Loucy (cell line): ENCODE measurements around the gene OR5AC2.

Experiments used
- H2AFZ ChIP-seq: fragments of 200-600 bp; sonication (generic); 2 replicates; pipeline ENCODE4 v1.6.0; 2016; ENCODE audit warnings: antibody characterized with exemption, mild to moderate bottlenecking, low read length, moderate library complexity
- H3F3A ChIP-seq: fragments of 200-600 bp; 2 replicates; pipeline ENCODE4 v1.6.0; 2016; ENCODE audit warnings: antibody characterized with exemption, low read depth, mild to moderate bottlenecking
- H3K27me3 ChIP-seq: fragments of 200-600 bp; sonication (generic); 2 replicates; pipeline ENCODE4 v1.6.1; 2014; ENCODE audit warnings: low read length, mild to moderate bottlenecking; ENCODE audit not compliant: insufficient read depth, poor library complexity, severe bottlenecking
- H3K36me3 ChIP-seq: fragments of 200-600 bp; sonication (generic); 2 replicates; pipeline ENCODE4 v1.6.1; 2016; ENCODE audit warnings: low read length; ENCODE audit not compliant: insufficient read depth
- H3K4me1 ChIP-seq: fragments of 200-600 bp; sonication (generic); 2 replicates; pipeline ENCODE4 v1.5.1; 2014; ENCODE audit warnings: low read length, mild to moderate bottlenecking; ENCODE audit not compliant: insufficient read depth, poor library complexity, severe bottlenecking
- H3K4me2 ChIP-seq: fragments of 200-600 bp; sonication (generic); 2 replicates; pipeline ENCODE4 v1.6.0; 2014; ENCODE audit warnings: antibody characterized with exemption, low read length, low read depth, mild to moderate bottlenecking; ENCODE audit not compliant: poor library complexity, severe bottlenecking
- H3K4me3 ChIP-seq: fragments of 200-600 bp; sonication (generic); 2 replicates; pipeline ENCODE4 v1.5.1; 2014; ENCODE audit warnings: low read length, mild to moderate bottlenecking, mixed read lengths; ENCODE audit not compliant: poor library complexity, severe bottlenecking
- H3K79me2 ChIP-seq: fragments of 200-600 bp; sonication (generic); 2 replicates; pipeline ENCODE4 v1.6.1; 2014; ENCODE audit warnings: low read length; ENCODE audit not compliant: insufficient read depth
- H3K9ac ChIP-seq: fragments of 200-600 bp; sonication (generic); 2 replicates; pipeline ENCODE4 v1.6.0; 2014; ENCODE audit warnings: mild to moderate bottlenecking, low read depth, low read length, moderate library complexity; ENCODE audit not compliant: poor library complexity, severe bottlenecking
- H3K9me2 ChIP-seq: fragments of 200-600 bp; sonication (generic); replicated peaks from 2 replicates; pipeline ENCODE4 v1.6.1; 2016; ENCODE audit warnings: low read depth, low read length, mixed read lengths
- H3K9me3 ChIP-seq: fragments of 200-600 bp; sonication (generic); 2 replicates; pipeline ENCODE4 v1.6.1; 2014; ENCODE audit warnings: mild to moderate bottlenecking, antibody characterized with exemption, low read length, low read depth; ENCODE audit not compliant: insufficient read depth
- H4K20me1 ChIP-seq: fragments of 200-600 bp; sonication (generic); 2 replicates; pipeline ENCODE4 v1.6.0; 2014; ENCODE audit warnings: antibody characterized with exemption, low read length, mild to moderate bottlenecking; ENCODE audit not compliant: insufficient read depth, poor library complexity, severe bottlenecking
- EZH2phosphoT487 ChIP-seq: fragments of 200-600 bp; IDR thresholded peaks from 2 replicates; pipeline ENCODE4 v1.6.1; 2018; ENCODE audit warnings: antibody characterized with exemption, mild to moderate bottlenecking, moderate library complexity, borderline replicate concordance
- TF ChIP-seq, protein P1 (sequence below): fragments of 200-600 bp; sonication (generic); conservative IDR thresholded peaks from 2 replicates; pipeline ENCODE4 v1.5.1; 2014; ENCODE audit warnings: mild to moderate bottlenecking, antibody characterized with exemption, low read length

The OR5AC2 gene

DNA sequence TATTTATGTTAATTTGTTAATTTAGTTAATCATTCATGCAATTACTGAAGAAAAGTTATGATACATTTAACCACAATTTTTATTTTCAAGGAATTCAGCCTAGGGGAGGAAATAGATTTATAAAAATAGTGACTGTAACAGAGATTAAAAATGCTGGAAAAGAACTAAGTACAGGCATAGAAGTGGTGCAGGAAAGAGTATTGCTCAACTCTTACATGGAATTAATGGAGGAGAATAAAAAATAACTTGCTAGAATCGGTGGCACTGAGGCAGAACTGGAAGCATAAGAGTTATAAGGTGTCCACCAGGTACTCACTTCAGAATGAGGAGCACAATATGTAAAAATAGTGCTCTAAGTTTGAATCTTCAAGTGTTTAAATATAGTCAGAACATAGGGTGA, 13.5 kb upstream of the OR5AC2 start:
- Histone ChIP-seq H4K20me1 (no peaks in the 10 kb centered on the region), H3K9me3 (no peaks in the 10 kb centered on the region), H3K9ac (no peak overlapping the region), H3K4me2 (no peak overlapping the region), H3K27me3 (no peaks in the 10 kb centered on the region), H3K4me3 (no peak overlapping the region), H2AFZ (no peak overlapping the region), H3K36me3 (no peaks in the 10 kb centered on the region), H3K79me2 (no peaks in the 10 kb centered on the region), H3K9me2 (no peaks in the 10 kb centered on the region), H3K4me1 (no peaks in the 10 kb centered on the region), H3F3A (no peaks in the 10 kb centered on the region)
- TF ChIP-seq, protein P1, sequence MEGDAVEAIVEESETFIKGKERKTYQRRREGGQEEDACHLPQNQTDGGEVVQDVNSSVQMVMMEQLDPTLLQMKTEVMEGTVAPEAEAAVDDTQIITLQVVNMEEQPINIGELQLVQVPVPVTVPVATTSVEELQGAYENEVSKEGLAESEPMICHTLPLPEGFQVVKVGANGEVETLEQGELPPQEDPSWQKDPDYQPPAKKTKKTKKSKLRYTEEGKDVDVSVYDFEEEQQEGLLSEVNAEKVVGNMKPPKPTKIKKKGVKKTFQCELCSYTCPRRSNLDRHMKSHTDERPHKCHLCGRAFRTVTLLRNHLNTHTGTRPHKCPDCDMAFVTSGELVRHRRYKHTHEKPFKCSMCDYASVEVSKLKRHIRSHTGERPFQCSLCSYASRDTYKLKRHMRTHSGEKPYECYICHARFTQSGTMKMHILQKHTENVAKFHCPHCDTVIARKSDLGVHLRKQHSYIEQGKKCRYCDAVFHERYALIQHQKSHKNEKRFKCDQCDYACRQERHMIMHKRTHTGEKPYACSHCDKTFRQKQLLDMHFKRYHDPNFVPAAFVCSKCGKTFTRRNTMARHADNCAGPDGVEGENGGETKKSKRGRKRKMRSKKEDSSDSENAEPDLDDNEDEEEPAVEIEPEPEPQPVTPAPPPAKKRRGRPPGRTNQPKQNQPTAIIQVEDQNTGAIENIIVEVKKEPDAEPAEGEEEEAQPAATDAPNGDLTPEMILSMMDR = no peak
- TF ChIP-seq EZH2phosphoT487 = no peak

GRCh38 chr3:98095882-98096281, 8.9 kb downstream of the OR5AC2 start:
- Histone ChIP-seq H3K9me3 (no peaks in the 10 kb centered on the region), H3K4me3 (no peak overlapping the region), H2AFZ (no peak overlapping the region), H3K79me2 (no peaks in the 10 kb centered on the region), H3K4me2 (no peak overlapping the region), H3K4me1 (no peaks in the 10 kb centered on the region), H3K9me2 (no peaks in the 10 kb centered on the region), H3K36me3 (no peaks in the 10 kb centered on the region), H4K20me1 (no peaks in the 10 kb centered on the region), H3K27me3 (no peaks in the 10 kb centered on the region), H3F3A (no peaks in the 10 kb centered on the region), H3K9ac (no peak overlapping the region)
- TF ChIP-seq, protein P1 = no peak
- no peak for TF ChIP-seq EZH2phosphoT487

DNA sequence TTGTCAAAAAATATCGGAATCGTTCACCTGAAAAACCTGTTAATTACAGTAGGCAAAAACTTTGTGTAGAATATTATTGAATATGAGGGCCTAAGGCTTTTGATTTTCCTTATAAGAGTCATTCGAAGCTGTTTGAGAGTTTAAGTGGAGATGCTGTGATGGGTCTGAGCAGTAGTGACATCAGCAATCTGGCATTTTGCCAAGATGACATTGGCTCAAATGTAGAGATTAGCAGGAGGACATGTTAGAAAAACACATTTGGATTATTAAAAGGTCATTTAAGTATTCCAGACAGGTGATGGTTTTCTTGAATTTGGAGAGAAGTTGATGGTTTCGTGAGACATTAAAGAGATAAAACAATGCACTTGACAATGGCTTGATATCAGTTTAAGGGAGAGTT, 12.9 kb downstream of the OR5AC2 start:
- Histone ChIP-seq H2AFZ (no peak overlapping the region), H3K79me2 (no peaks in the 10 kb centered on the region), H3K9ac (no peak overlapping the region), H3K4me1 (no peaks in the 10 kb centered on the region), H3K4me2 (no peak overlapping the region), H3K9me2 (no peaks in the 10 kb centered on the region), H3K9me3 (no peaks in the 10 kb centered on the region), H3K4me3 (no peak overlapping the region), H4K20me1 (no peaks in the 10 kb centered on the region), H3K27me3 (no peaks in the 10 kb centered on the region), H3K36me3 (no peaks in the 10 kb centered on the region), H3F3A (no peaks in the 10 kb centered on the region)
- TF ChIP-seq, protein P1 = no peak
- no peak for TF ChIP-seq EZH2phosphoT487
